H54 (cell line): Measurements from ENCODE around the gene LIMS1.
"Not testable (repeated sequence)": the region's sequence is repeated elsewhere in the genome, so short reads cannot be mapped to it uniquely, and the experiment has no call there.

ENCODE experiments used
- DNase-seq: peaks from one replicate; pipeline ENCODE4 v3.0.0; 2011; ENCODE audit warnings: low spot score, mixed read lengths; ENCODE audit not compliant: insufficient read length
- FAIRE-seq: peaks from 3 replicates; lab custom pipeline; 2011; peaks lifted over from hg19 to GRCh38; lab: Jason Lieb, UNC
- POLR2A ChIP-seq: IDR thresholded peaks from 2 replicates; pipeline ENCODE4 v1.6.1; 2011; ENCODE audit warnings: low read depth, mild to moderate bottlenecking, low read length

LIMS1 gene

GRCh38 chr2:108633409-108633808 is 99.1 kb downstream of the LIMS1 start:
- no peak for FAIRE-seq
- TF ChIP-seq POLR2A, result no peak
- DNase-seq, result no peak

GRCh38 chr2:108634011-108634410 is 99.7 kb downstream of the LIMS1 start:
- no peak for DNase-seq
- no peak for TF ChIP-seq POLR2A
- FAIRE-seq, result no peak

- TF ChIP-seq POLR2A, result no peak
- FAIRE-seq, result no peak
- no peak for DNase-seq
These were observed 100.4 kb downstream of the LIMS1 start for GRCh38 chr2:108634576-108635160.

GRCh38 chr2:108635630-108636354 is 101.5 kb downstream of the LIMS1 start:
- no peak for TF ChIP-seq POLR2A
- no peak for FAIRE-seq
- no peak for DNase-seq

- DNase-seq, result peak; percentile 32
- FAIRE-seq, result peak; percentile 67
- TF ChIP-seq POLR2A, result no peak
These were observed 103.0 kb downstream of the LIMS1 start for GRCh38 chr2:108637304-108637669.

- FAIRE-seq, result peak; percentile 67
These were observed 106.5 kb downstream of the LIMS1 start for GRCh38 chr2:108640731-108641130.

GRCh38 chr2:108641756-108642155 is 107.5 kb downstream of the LIMS1 start:
- FAIRE-seq, result no peak
- no peak for TF ChIP-seq POLR2A
- no peak for DNase-seq

More at GRCh38 chr2:108640731-108641130, 106.5 kb downstream of the LIMS1 start:
- peak; percentile 38 for DNase-seq
- TF ChIP-seq POLR2A, result no peak

GRCh38 chr2:108643261-108643849 is 109.1 kb downstream of the LIMS1 start:
- FAIRE-seq (no peak), DNase-seq (no peak)
- TF ChIP-seq POLR2A, result no peak

- DNase-seq, FAIRE-seq: not testable (repeated sequence)
These were observed 109.6 kb downstream of the LIMS1 start for GRCh38 chr2:108643862-108644261.

GRCh38 chr2:108644446-108644845 is 110.2 kb downstream of the LIMS1 start:
- FAIRE-seq, result not testable (repeated sequence)

GRCh38 chr2:108648796-108649195 is 114.5 kb downstream of the LIMS1 start:
- DNase-seq, FAIRE-seq: not testable (repeated sequence)

More at GRCh38 chr2:108644446-108644845, 110.2 kb downstream of the LIMS1 start:
- not testable (repeated sequence) for DNase-seq

- not testable (repeated sequence) for FAIRE-seq, DNase-seq
These were observed 116.2 kb downstream of the LIMS1 start for GRCh38 chr2:108650465-108650864.

- DNase-seq, FAIRE-seq: not testable (repeated sequence)
These were observed 117.2 kb downstream of the LIMS1 start for GRCh38 chr2:108651468-108651867.

- peak; percentile 78 for FAIRE-seq
- DNase-seq, result not testable (repeated sequence)
These were observed 118.1 kb downstream of the LIMS1 start for GRCh38 chr2:108652187-108652931.

- FAIRE-seq, DNase-seq: not testable (repeated sequence)
These were observed 119.2 kb downstream of the LIMS1 start for GRCh38 chr2:108653425-108653824.

- not testable (repeated sequence) for FAIRE-seq, DNase-seq
These were observed 119.6 kb downstream of the LIMS1 start for GRCh38 chr2:108653849-108654248.
